GM10266 (cell line): ENCODE results near the gene SCN8A.

ENCODE experiments used
- DNase-seq: peaks from one replicate; pipeline ENCODE4 v3.0.0; 2012; ENCODE audit errors: extremely low spot score
- CTCF ChIP-seq: IDR thresholded peaks from 2 replicates; pipeline ENCODE4 v1.5.1; 2012; ENCODE audit warnings: mild to moderate bottlenecking, low read depth; ENCODE audit not compliant: control insufficient read depth, insufficient read depth; ENCODE audit errors: missing control alignments

Gene SCN8A

GRCh38 chr12:51682981-51683380 is 91.9 kb downstream of the SCN8A start:
- no peak for DNase-seq

GRCh38 chr12:51683763-51684357 is 92.8 kb downstream of the SCN8A start:
- TF ChIP-seq CTCF = no peak
- DNase-seq = no peak

More at GRCh38 chr12:51682981-51683380, 91.9 kb downstream of the SCN8A start:
- TF ChIP-seq CTCF = no peak

GRCh38 chr12:51686727-51687126 is 95.7 kb downstream of the SCN8A start:
- TF ChIP-seq CTCF = no peak
- DNase-seq = no peak

GRCh38 chr12:51687177-51687576 is 96.1 kb downstream of the SCN8A start:
- no peak for DNase-seq
- TF ChIP-seq CTCF = no peak

- no peak for TF ChIP-seq CTCF
- no peak for DNase-seq
Observed at GRCh38 chr12:51687614-51688013, 96.6 kb downstream of the SCN8A start.

- DNase-seq = no peak
- TF ChIP-seq CTCF = no peak
Observed at GRCh38 chr12:51689983-51690382, 99.0 kb downstream of the SCN8A start.

GRCh38 chr12:51692016-51692415 is 101.0 kb downstream of the SCN8A start:
- no peak for TF ChIP-seq CTCF
- no peak for DNase-seq
